GM23248 (cell line): ENCODE measurements around the gene TTF1. TPM values are rescaled to one million over a fixed set of nuclear protein-coding genes. Genes with fewer than 3 reads are reported as not detected.

Experiments used
- DNase-seq: peaks from one replicate; pipeline ENCODE4 v3.0.0-alpha.2; 2015
- H2AFZ ChIP-seq: fragments of 200-600 bp; sonication (generic); 2 replicates; pipeline ENCODE4 v1.6.1; 2016; ENCODE audit warnings: antibody characterized with exemption
- H3F3A ChIP-seq: fragments of 200-600 bp; sonication (generic); 2 replicates; pipeline ENCODE4 v1.6.1; 2016; ENCODE audit warnings: mild to moderate bottlenecking, antibody characterized with exemption, mixed run types; ENCODE audit not compliant: insufficient read depth
- H3K27ac ChIP-seq: fragments of 200-600 bp; sonication (generic); 2 replicates; pipeline ENCODE4 v1.5.1; 2016; ENCODE audit warnings: mild to moderate bottlenecking
- H3K27me3 ChIP-seq: fragments of 200-600 bp; sonication (generic); replicated peaks from 2 replicates; pipeline ENCODE4 v1.6.1; 2016; ENCODE audit warnings: mild to moderate bottlenecking; ENCODE audit not compliant: insufficient read depth
- H3K36me3 ChIP-seq: fragments of 200-600 bp; sonication (generic); 2 replicates; pipeline ENCODE4 v1.6.1; 2016; ENCODE audit warnings: low read depth, mild to moderate bottlenecking
- H3K4me1 ChIP-seq: fragments of 200-600 bp; sonication (generic); 2 replicates; pipeline ENCODE4 v1.6.1; 2016; ENCODE audit warnings: mild to moderate bottlenecking; ENCODE audit not compliant: insufficient read depth
- H3K4me2 ChIP-seq: fragments of 200-600 bp; sonication (generic); one replicate; pipeline ENCODE4 v1.6.1; 2016; ENCODE audit warnings: mild to moderate bottlenecking; ENCODE audit not compliant: unreplicated experiment
- H3K4me3 ChIP-seq: fragments of 200-600 bp; sonication (generic); 2 replicates; pipeline ENCODE4 v1.5.1; 2016; ENCODE audit warnings: mild to moderate bottlenecking
- H3K79me2 ChIP-seq: fragments of 200-600 bp; sonication (generic); 2 replicates; pipeline ENCODE4 v1.6.1; 2016; ENCODE audit warnings: mild to moderate bottlenecking; ENCODE audit not compliant: insufficient read depth
- H3K9ac ChIP-seq: fragments of 200-600 bp; sonication (generic); 2 replicates; pipeline ENCODE4 v1.6.1; 2016; ENCODE audit warnings: mild to moderate bottlenecking
- H3K9me2 ChIP-seq: fragments of 200-600 bp; sonication (generic); 2 replicates; pipeline ENCODE4 v1.6.1; 2016; ENCODE audit warnings: mixed run types, mild to moderate bottlenecking, moderate library complexity; ENCODE audit not compliant: insufficient read depth
- H3K9me3 ChIP-seq: fragments of 200-600 bp; sonication (generic); one replicate; pipeline ENCODE4 v1.6.1; 2017; ENCODE audit warnings: low read depth
- H4K20me1 ChIP-seq: fragments of 200-600 bp; sonication (generic); 2 replicates; pipeline ENCODE4 v1.6.0; 2016; ENCODE audit not compliant: insufficient read depth
- EZH2 ChIP-seq: fragments of 200-600 bp; sonication (generic); IDR thresholded peaks from 2 replicates; pipeline ENCODE4 v1.6.1; 2018; ENCODE audit warnings: antibody characterized with exemption, mild to moderate bottlenecking; ENCODE audit not compliant: insufficient read depth, poor library complexity, severe bottlenecking
- EZH2phosphoT487 ChIP-seq: fragments of 200-600 bp; sonication (generic); IDR thresholded peaks from 2 replicates; pipeline ENCODE4 v1.6.1; 2018; ENCODE audit warnings: antibody characterized with exemption, moderate library complexity, mild to moderate bottlenecking, low read depth; ENCODE audit not compliant: insufficient read depth
- WGBS, 2 experiments: methylation state at CpG; one replicate each; pipeline ENCODE4 v1.1.6; 2015 to 2017; ENCODE audit warnings: low lambda C conversion rate in 2 of 2, low coverage in 1 of 2; ENCODE audit errors: missing lambda C conversion rate in 2 of 2; 5-methylcytosine and 5-hydroxymethylcytosine counted together
- in situ Hi-C: fragments of 300-500 bp; cut with MboI; formaldehyde crosslinking; loops from 2 replicates; pipeline ENCODE4 v1.15.0; 2020
- polyA plus RNA-seq: library from polyadenylated mRNA; unstranded; fragments of >200 nt; fragmentation: Nextera tagmentation; extraction: Ambion mirVana; gene quantifications from 2 replicates; pipeline ENCODE4 v1.2.1, GENCODE V29; 2016
- total RNA-seq: library from RNA; depleted of rRNA; stranded (reverse); fragments of >200 nt; shearing (Covaris generic); gene quantifications from 2 replicates; pipeline ENCODE4 v1.2.3, GENCODE V29; 2014

The TTF1 gene
- total and polyA plus RNA-seq, 2 experiments from 2014 or later = 5.3 to 6.7 TPM

DNA sequence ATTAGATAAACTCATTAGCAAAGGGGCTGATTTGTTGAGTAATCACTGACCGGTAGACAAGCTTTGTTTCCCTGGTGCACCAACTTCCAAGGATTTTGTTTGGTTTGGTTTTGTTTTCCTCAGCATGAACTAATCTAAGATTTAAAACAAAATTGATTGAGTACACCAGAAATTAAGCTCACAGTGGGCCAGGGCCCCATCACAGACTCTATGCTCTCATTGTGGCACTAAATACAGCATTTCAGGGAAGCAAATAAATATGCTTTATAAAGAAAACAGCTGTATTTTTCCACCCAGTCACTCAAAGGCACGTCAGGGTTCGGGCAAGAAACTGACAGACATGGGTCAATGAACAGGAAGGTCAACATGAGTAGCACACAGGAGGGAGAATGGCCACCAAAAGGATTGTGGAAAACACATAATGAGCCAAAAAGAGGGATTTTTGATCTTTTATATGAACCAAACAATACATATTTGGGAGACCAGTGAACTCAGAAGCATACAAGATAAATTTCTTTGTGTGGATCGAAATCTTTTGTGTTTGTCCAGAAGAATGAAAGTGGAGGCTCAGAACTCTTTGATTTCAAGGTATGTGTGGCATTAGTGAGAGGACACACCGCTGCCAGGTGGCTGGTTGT, 12.2 kb upstream of the TTF1 start:
- Histone ChIP-seq H3K4me1 (no peaks in the 10 kb centered on the region), H3K9ac (no peak overlapping the region), H3K79me2 (no peaks in the 10 kb centered on the region), H3K36me3 (no peaks in the 10 kb centered on the region), H3K4me2 (no peak overlapping the region), H3K27me3 (peaks cover 65% of the 10 kb centered on the region), H4K20me1 (no peaks in the 10 kb centered on the region), H2AFZ (no peak overlapping the region), H3K9me3 (no peaks in the 10 kb centered on the region), H3K27ac (no peak overlapping the region), H3F3A (no peaks in the 10 kb centered on the region), H3K4me3 (no peak overlapping the region), H3K9me2 (no peaks in the 10 kb centered on the region)
- in situ Hi-C loops = loop anchor here (10.0 kb wide), 1 partner anchor 156 kb away; no protein-coding TSS in a partner anchor
- TF ChIP-seq EZH2 (no peak), EZH2phosphoT487 (no peak)
- 19 to 22% methylated on average over 5 of the region's 5 CpGs for WGBS, 2 experiments
- DNase-seq = no peak

DNA sequence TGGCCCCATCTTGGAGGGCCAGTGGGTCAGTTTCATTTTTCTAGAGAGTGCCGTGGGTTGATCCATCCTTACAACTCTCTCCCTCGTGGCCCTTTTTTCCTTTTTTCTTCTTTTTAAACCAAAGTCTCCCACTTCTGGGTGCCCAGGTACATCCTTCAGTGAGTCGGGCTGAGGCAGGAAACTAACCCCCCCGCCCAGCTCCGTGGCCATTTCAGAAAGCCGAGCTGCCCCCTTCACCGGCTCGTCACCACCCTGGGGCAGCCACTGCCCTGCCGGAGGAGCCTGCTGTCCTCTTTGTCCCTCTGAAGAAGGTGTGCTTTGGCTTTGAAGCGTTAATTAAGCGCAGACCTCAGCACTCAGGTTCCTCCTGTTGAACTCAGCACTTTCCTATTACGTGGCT, 8.5 kb upstream of the TTF1 start:
- in situ Hi-C loops = loop anchor here (10.0 kb wide), 1 partner anchor 160 kb away; no protein-coding TSS in a partner anchor
- Histone ChIP-seq H4K20me1 (no peaks in the 10 kb centered on the region), H3K9me3 (no peaks in the 10 kb centered on the region), H3F3A (no peaks in the 10 kb centered on the region), H2AFZ (peak overlapping the region; percentile 61), H3K27me3 (peaks cover 85% of the 10 kb centered on the region), H3K4me2 (no peak overlapping the region), H3K4me3 (peak overlapping the region; percentile 46; the same call in 1 of the 2 replicates), H3K9me2 (no peaks in the 10 kb centered on the region), H3K27ac (no peak overlapping the region), H3K4me1 (no peaks in the 10 kb centered on the region), H3K79me2 (no peaks in the 10 kb centered on the region), H3K36me3 (no peaks in the 10 kb centered on the region), H3K9ac (no peak overlapping the region)
- DNase-seq = no peak
- no peak for TF ChIP-seq EZH2phosphoT487
- TF ChIP-seq EZH2 = peak; percentile 54
- WGBS, 2 experiments = 3 to 5% methylated on average over 12 of the region's 12 CpGs

DNA sequence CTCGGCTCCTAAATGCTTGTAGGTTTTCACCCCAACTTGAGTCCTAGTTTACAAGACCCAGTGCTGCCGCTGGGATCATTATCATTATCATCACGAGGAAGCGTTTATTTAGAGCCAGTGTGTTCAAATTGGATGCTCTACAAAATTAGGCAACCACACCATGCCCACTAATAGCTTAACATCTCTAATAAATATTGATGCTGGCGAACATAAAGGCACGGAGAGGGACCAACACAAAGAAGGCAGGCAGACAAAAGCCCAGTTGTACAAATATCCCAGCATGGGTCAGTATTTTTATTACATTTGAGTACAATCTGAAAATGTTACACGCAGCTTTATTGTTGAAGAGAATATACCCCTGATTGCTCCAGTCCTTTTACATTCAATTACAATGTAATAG, 8.1 kb upstream of the TTF1 start:
- Histone ChIP-seq H3K9me2 (no peaks in the 10 kb centered on the region), H3F3A (no peaks in the 10 kb centered on the region), H3K4me1 (no peaks in the 10 kb centered on the region), H2AFZ (peak overlapping the region; percentile 61; the same call in 1 of the 2 replicates), H3K9ac (no peak overlapping the region), H3K27ac (no peak overlapping the region), H3K36me3 (no peaks in the 10 kb centered on the region), H3K4me2 (no peak overlapping the region), H3K27me3 (peaks cover 84% of the 10 kb centered on the region), H4K20me1 (no peaks in the 10 kb centered on the region), H3K9me3 (no peaks in the 10 kb centered on the region), H3K4me3 (0 out of 2 replicates have a peak overlapping the region, but pooled peaks have one; percentile 46), H3K79me2 (no peaks in the 10 kb centered on the region)
- TF ChIP-seq EZH2 (no peak), EZH2phosphoT487 (no peak)
- WGBS, 2 experiments = 40 to 42% methylated on average over 7 of the region's 7 CpGs
- no peak for DNase-seq
- in situ Hi-C loops = loop anchor here (10.0 kb wide), 1 partner anchor 160 kb away; no protein-coding TSS in a partner anchor

DNA sequence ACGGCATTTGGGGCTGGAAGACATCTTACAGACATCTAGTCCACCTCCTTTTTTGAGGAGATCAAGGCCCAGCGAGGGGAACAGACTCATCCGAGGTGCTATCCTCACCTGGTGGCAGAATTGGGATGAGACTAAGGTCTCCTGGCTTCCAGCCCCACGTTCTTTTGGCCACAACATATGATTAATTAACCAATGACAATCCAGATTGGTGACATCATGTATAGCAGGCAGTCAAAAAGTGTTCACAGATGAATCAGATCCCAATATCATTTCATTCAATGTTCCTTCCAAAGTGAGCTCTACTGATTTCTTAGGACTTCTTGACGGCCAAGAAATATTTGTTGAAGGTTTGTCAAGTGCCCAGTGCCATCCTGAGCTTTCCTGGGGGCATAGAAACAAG, 7.3 kb upstream of the TTF1 start:
- Histone ChIP-seq H3K36me3 (no peaks in the 10 kb centered on the region), H3K4me2 (no peak overlapping the region), H3K9me3 (no peaks in the 10 kb centered on the region), H3F3A (no peaks in the 10 kb centered on the region), H3K4me3 (no peak overlapping the region), H3K79me2 (no peaks in the 10 kb centered on the region), H2AFZ (no peak overlapping the region), H3K27ac (no peak overlapping the region), H3K9me2 (no peaks in the 10 kb centered on the region), H3K27me3 (peaks cover 78% of the 10 kb centered on the region), H4K20me1 (no peaks in the 10 kb centered on the region), H3K9ac (no peak overlapping the region), H3K4me1 (no peaks in the 10 kb centered on the region)
- TF ChIP-seq EZH2 (no peak), EZH2phosphoT487 (no peak)
- in situ Hi-C loops = loop anchor here (10.0 kb wide), 1 partner anchor 161 kb away; no protein-coding TSS in a partner anchor
- whole genome bisulfite sequencing, 2 experiments = 52 to 56% methylated on average over 5 of the region's 5 CpGs
- no peak for DNase-seq
